WTC11 (cell line): ENCODE measurements around the gene FAT2. TPM values are rescaled to one million over a fixed set of nuclear protein-coding genes. Genes with fewer than 3 reads are reported as not detected.

ENCODE experiments used
- ATAC-seq: fragments of 200-7000 bp; cut with Tn5 transposase; 2 replicates; pipeline ENCODE4 v1.10.0; 2021; ENCODE audit warnings: mild to moderate bottlenecking, moderate library complexity
- CTCF ChIA-PET: fragments of 300-600 bp; sonication (Branson Sonifier 250); formaldehyde crosslinking; loops from one replicate; lab custom pipeline; 2021; ENCODE audit warnings: antibody characterized with exemption; lab: Charles Lee
- POLR2A ChIA-PET: fragments of 350-600 bp; sonication (Branson Sonifier 250); formaldehyde crosslinking; loops from one replicate; lab custom pipeline; 2021; ENCODE audit warnings: antibody characterized with exemption; lab: Charles Lee
- DNase-seq: peaks from one replicate; pipeline ENCODE4 v3.0.0; 2021; ENCODE audit warnings: low spot score
- H3K27ac Mint-ChIP-seq: 2 replicates; pipeline ENCODE4 v1.8.0; 2021; ENCODE audit warnings: mixed read lengths
- H3K27me3 Mint-ChIP-seq: 2 replicates; pipeline ENCODE4 v1.8.0; 2021; ENCODE audit warnings: low read depth, mild to moderate bottlenecking, moderate library complexity, mixed read lengths
- H3K36me3 Mint-ChIP-seq: 2 replicates; pipeline ENCODE4 v1.8.0; 2021; ENCODE audit warnings: mixed read lengths
- H3K4me1 Mint-ChIP-seq: 2 replicates; pipeline ENCODE4 v1.8.0; 2022; ENCODE audit warnings: mixed read lengths
- H3K4me3 Mint-ChIP-seq: 2 replicates; pipeline ENCODE4 v1.8.0; 2021; ENCODE audit warnings: mild to moderate bottlenecking, moderate library complexity, mixed read lengths
- H3K9me3 Mint-ChIP-seq: 2 replicates; pipeline ENCODE4 v1.8.0; 2021; ENCODE audit warnings: mixed read lengths
- ATF1 ChIP-seq: sonication (generic); formaldehyde crosslinking; IDR thresholded peaks from 2 replicates; pipeline ENCODE4 v1.8.1; 2023; ENCODE audit warnings: mild to moderate bottlenecking, moderate library complexity, missing genetic modification reagents
- CREB1 ChIP-seq: sonication (generic); formaldehyde crosslinking; IDR thresholded peaks from 2 replicates; pipeline ENCODE4 v1.8.0; 2023; ENCODE audit warnings: mild to moderate bottlenecking, missing genetic modification reagents
- GRHL2 ChIP-seq: fragments of 250-450 bp; sonication (Bioruptor Pico); IDR thresholded peaks from 2 replicates; pipeline ENCODE4 v1.8.0; 2022; ENCODE audit warnings: mild to moderate bottlenecking, moderate library complexity; ENCODE audit not compliant: insufficient replicate concordance, severe bottlenecking
- GTF2I ChIP-seq: fragments of 250-450 bp; sonication (Bioruptor Pico); conservative IDR thresholded peaks from 2 replicates; pipeline ENCODE4 v1.4.0; 2021; ENCODE audit warnings: mild to moderate bottlenecking
- MYBL2 ChIP-seq: sonication (generic); formaldehyde crosslinking; IDR thresholded peaks from 2 replicates; pipeline ENCODE4 v1.8.1; 2023; ENCODE audit warnings: mild to moderate bottlenecking, moderate library complexity, missing genetic modification reagents
- NFE2L1 ChIP-seq: sonication (generic); formaldehyde crosslinking; IDR thresholded peaks from 2 replicates; pipeline ENCODE4 v1.8.1; 2023; ENCODE audit warnings: missing genetic modification reagents
- NFYB ChIP-seq: sonication (generic); formaldehyde crosslinking; conservative IDR thresholded peaks from 2 replicates; pipeline ENCODE4 v1.8.0; 2022; ENCODE audit warnings: low read depth, missing genetic modification reagents
- NR3C1 ChIP-seq: sonication (generic); formaldehyde crosslinking; conservative IDR thresholded peaks from 2 replicates; pipeline ENCODE4 v1.8.1; 2023; ENCODE audit warnings: low read depth, mild to moderate bottlenecking, missing genetic modification reagents
- SMAD3 ChIP-seq: sonication (generic); formaldehyde crosslinking; IDR thresholded peaks from 2 replicates; pipeline ENCODE4 v1.8.0; 2022; ENCODE audit warnings: missing genetic modification reagents, mild to moderate bottlenecking, borderline replicate concordance
- SOX15 ChIP-seq: fragments of 250-450 bp; sonication (Bioruptor Pico); IDR thresholded peaks from 2 replicates; pipeline ENCODE4 v1.9.0; 2021; ENCODE audit warnings: mild to moderate bottlenecking
- TEAD4 ChIP-seq: sonication (generic); formaldehyde crosslinking; IDR thresholded peaks from 2 replicates; pipeline ENCODE4 v1.8.0; 2022; ENCODE audit warnings: mild to moderate bottlenecking, missing genetic modification reagents
- TP53 ChIP-seq: sonication (generic); formaldehyde crosslinking; IDR thresholded peaks from 2 replicates; pipeline ENCODE4 v1.8.1; 2023; ENCODE audit warnings: mild to moderate bottlenecking, missing genetic modification reagents
- USF1 ChIP-seq: sonication (generic); formaldehyde crosslinking; IDR thresholded peaks from 2 replicates; pipeline ENCODE4 v1.8.0; 2022; ENCODE audit warnings: mild to moderate bottlenecking, missing genetic modification reagents
- ZBTB43 ChIP-seq: sonication (generic); formaldehyde crosslinking; IDR thresholded peaks from 2 replicates; pipeline ENCODE4 v1.8.1; 2023; ENCODE audit warnings: mild to moderate bottlenecking, missing genetic modification reagents
- ZNF121 ChIP-seq: sonication (generic); formaldehyde crosslinking; IDR thresholded peaks from 2 replicates; pipeline ENCODE4 v1.8.0; 2023; ENCODE audit warnings: missing genetic modification reagents
- ZNF219 ChIP-seq: sonication (generic); formaldehyde crosslinking; IDR thresholded peaks from 2 replicates; pipeline ENCODE4 v1.8.0; 2023; ENCODE audit warnings: missing genetic modification reagents, mild to moderate bottlenecking, borderline replicate concordance
- ZNF396 ChIP-seq: fragments of 250-450 bp; sonication (Bioruptor Pico); IDR thresholded peaks from 2 replicates; pipeline ENCODE4 v1.8.0; 2021; ENCODE audit warnings: mild to moderate bottlenecking, moderate library complexity, borderline replicate concordance
- total RNA-seq: library from RNA; stranded (reverse); gene quantifications from 3 replicates; pipeline ENCODE4 v1.2.3, GENCODE V29; 2021
- TF ChIP-seq, protein P1 (sequence below): sonication (generic); formaldehyde crosslinking; IDR thresholded peaks from 2 replicates; pipeline ENCODE4 v1.8.1; 2023; ENCODE audit warnings: mild to moderate bottlenecking, missing genetic modification reagents
- TF ChIP-seq, protein P2 (sequence below): fragments of 250-450 bp; sonication (Bioruptor Pico); IDR thresholded peaks from 2 replicates; pipeline ENCODE4 v1.8.0; 2021; ENCODE audit warnings: mild to moderate bottlenecking
- TF ChIP-seq, protein P3 (sequence below): sonication (generic); formaldehyde crosslinking; IDR thresholded peaks from 2 replicates; pipeline ENCODE4 v1.8.1; 2023; ENCODE audit warnings: mild to moderate bottlenecking, missing genetic modification reagents, moderate library complexity
- TF ChIP-seq, protein P4 (sequence below): sonication (generic); formaldehyde crosslinking; IDR thresholded peaks from 2 replicates; pipeline ENCODE4 v1.8.0; 2022; ENCODE audit warnings: mild to moderate bottlenecking, missing genetic modification reagents

The FAT2 gene
- total RNA-seq, 1 experiment from 2014 or later, result 0.26 TPM

GRCh38 chr5:151614565-151614964 lies 23.4 kb upstream of the FAT2 start:
- ChIA-PET CTCF (interaction anchor here (1.0 kb wide), 3 partner anchors 37 to 91 kb away, joined by 3 to 5 read pairs (median 4); no protein-coding TSS in a partner anchor), POLR2A (no interaction called here)
- ATAC-seq (no peak), DNase-seq (no peak)
- peaks cover 20% of the 10 kb centered on the region for H3K4me1 Mint-ChIP-seq
- peaks cover 4% of the 10 kb centered on the region; the same call in 1 of the 2 replicates for H3K9me3 Mint-ChIP-seq
- TF ChIP-seq TEAD4 (CRISPR knock-in tag) (no peak), ZBTB43 (CRISPR knock-in tag) (no peak), NR3C1 (no peak), ZNF219 (no peak), TP53 (CRISPR knock-in tag) (no peak), NFE2L1 (CRISPR knock-in tag) (no peak)
- TF ChIP-seq, protein P1, sequence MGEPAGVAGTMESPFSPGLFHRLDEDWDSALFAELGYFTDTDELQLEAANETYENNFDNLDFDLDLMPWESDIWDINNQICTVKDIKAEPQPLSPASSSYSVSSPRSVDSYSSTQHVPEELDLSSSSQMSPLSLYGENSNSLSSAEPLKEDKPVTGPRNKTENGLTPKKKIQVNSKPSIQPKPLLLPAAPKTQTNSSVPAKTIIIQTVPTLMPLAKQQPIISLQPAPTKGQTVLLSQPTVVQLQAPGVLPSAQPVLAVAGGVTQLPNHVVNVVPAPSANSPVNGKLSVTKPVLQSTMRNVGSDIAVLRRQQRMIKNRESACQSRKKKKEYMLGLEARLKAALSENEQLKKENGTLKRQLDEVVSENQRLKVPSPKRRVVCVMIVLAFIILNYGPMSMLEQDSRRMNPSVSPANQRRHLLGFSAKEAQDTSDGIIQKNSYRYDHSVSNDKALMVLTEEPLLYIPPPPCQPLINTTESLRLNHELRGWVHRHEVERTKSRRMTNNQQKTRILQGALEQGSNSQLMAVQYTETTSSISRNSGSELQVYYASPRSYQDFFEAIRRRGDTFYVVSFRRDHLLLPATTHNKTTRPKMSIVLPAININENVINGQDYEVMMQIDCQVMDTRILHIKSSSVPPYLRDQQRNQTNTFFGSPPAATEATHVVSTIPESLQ (CRISPR knock-in tag), result no peak
- H3K27me3 Mint-ChIP-seq, result no peaks in the 10 kb centered on the region; the same call in 1 of the 2 replicates
- no peaks in the 10 kb centered on the region for H3K36me3 Mint-ChIP-seq
- no peak overlapping the region for H3K27ac Mint-ChIP-seq
- H3K4me3 Mint-ChIP-seq, result no peak overlapping the region

- H3K4me3 Mint-ChIP-seq, result no peak overlapping the region
- DNase-seq (no peak), ATAC-seq (no peak)
- H3K27ac Mint-ChIP-seq, result no peak overlapping the region
- ChIA-PET POLR2A (no interaction called here), CTCF (interaction anchor here (0.7 to 1.2 kb wide), 2 partner anchors 39 to 147 kb away, joined by 4 read pairs; no protein-coding TSS in a partner anchor)
- peaks cover 11% of the 10 kb centered on the region for H3K4me1 Mint-ChIP-seq
- TF ChIP-seq MYBL2 (CRISPR knock-in tag) (no peak), USF1 (no peak), ZNF396 (CRISPR knock-in tag) (no peak), NFYB (CRISPR knock-in tag) (no peak)
- H3K27me3 Mint-ChIP-seq, result no peaks in the 10 kb centered on the region; the same call in 1 of the 2 replicates
- H3K9me3 Mint-ChIP-seq, result peaks cover 5% of the 10 kb centered on the region
- no peaks in the 10 kb centered on the region for H3K36me3 Mint-ChIP-seq
These were observed 21.7 kb upstream of the FAT2 start for GRCh38 chr5:151612689-151613427.

- no peak overlapping the region for H3K27ac Mint-ChIP-seq
- no peak overlapping the region for H3K4me3 Mint-ChIP-seq
- H3K36me3 Mint-ChIP-seq, result no peaks in the 10 kb centered on the region
- ATAC-seq (no peak), DNase-seq (no peak)
- H3K27me3 Mint-ChIP-seq, result no peaks in the 10 kb centered on the region; the same call in 1 of the 2 replicates
- ChIA-PET CTCF (interaction anchor here (1.2 kb wide), 1 partner anchor 41 kb away, joined by 4 read pairs; no protein-coding TSS in a partner anchor), POLR2A (no interaction called here)
- TF ChIP-seq SOX15 (CRISPR knock-in tag) (no peak), ZNF121 (CRISPR knock-in tag) (no peak), NFE2L1 (CRISPR knock-in tag) (no peak), CREB1 (no peak), GRHL2 (CRISPR knock-in tag) (no peak), SMAD3 (CRISPR knock-in tag) (no peak), GTF2I (CRISPR knock-in tag) (no peak), ATF1 (CRISPR knock-in tag) (no peak)
- TF ChIP-seq, protein P2, sequence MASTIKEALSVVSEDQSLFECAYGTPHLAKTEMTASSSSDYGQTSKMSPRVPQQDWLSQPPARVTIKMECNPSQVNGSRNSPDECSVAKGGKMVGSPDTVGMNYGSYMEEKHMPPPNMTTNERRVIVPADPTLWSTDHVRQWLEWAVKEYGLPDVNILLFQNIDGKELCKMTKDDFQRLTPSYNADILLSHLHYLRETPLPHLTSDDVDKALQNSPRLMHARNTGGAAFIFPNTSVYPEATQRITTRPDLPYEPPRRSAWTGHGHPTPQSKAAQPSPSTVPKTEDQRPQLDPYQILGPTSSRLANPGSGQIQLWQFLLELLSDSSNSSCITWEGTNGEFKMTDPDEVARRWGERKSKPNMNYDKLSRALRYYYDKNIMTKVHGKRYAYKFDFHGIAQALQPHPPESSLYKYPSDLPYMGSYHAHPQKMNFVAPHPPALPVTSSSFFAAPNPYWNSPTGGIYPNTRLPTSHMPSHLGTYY (CRISPR knock-in tag), result no peak
- TF ChIP-seq, protein P3, sequence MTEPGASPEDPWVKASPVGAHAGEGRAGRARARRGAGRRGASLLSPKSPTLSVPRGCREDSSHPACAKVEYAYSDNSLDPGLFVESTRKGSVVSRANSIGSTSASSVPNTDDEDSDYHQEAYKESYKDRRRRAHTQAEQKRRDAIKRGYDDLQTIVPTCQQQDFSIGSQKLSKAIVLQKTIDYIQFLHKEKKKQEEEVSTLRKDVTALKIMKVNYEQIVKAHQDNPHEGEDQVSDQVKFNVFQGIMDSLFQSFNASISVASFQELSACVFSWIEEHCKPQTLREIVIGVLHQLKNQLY (CRISPR knock-in tag), result no peak
- TF ChIP-seq, protein P4, sequence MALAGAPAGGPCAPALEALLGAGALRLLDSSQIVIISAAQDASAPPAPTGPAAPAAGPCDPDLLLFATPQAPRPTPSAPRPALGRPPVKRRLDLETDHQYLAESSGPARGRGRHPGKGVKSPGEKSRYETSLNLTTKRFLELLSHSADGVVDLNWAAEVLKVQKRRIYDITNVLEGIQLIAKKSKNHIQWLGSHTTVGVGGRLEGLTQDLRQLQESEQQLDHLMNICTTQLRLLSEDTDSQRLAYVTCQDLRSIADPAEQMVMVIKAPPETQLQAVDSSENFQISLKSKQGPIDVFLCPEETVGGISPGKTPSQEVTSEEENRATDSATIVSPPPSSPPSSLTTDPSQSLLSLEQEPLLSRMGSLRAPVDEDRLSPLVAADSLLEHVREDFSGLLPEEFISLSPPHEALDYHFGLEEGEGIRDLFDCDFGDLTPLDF (CRISPR knock-in tag), result no peak
- H3K9me3 Mint-ChIP-seq, result peaks cover 5% of the 10 kb centered on the region
- peaks cover 4% of the 10 kb centered on the region for H3K4me1 Mint-ChIP-seq
These were observed 20.1 kb upstream of the FAT2 start for GRCh38 chr5:151611127-151611775.
